GM21423 (cell line): Measurements from ENCODE around the gene RBM33.

ENCODE experiments used
- ATAC-seq: cut with Tn5 transposase; IDR thresholded peaks from one replicate; pipeline ENCODE4 v1.9.1; 2021; ENCODE audit warnings: mild to moderate bottlenecking, moderate library complexity; ENCODE audit not compliant: unreplicated experiment

Gene RBM33

DNA sequence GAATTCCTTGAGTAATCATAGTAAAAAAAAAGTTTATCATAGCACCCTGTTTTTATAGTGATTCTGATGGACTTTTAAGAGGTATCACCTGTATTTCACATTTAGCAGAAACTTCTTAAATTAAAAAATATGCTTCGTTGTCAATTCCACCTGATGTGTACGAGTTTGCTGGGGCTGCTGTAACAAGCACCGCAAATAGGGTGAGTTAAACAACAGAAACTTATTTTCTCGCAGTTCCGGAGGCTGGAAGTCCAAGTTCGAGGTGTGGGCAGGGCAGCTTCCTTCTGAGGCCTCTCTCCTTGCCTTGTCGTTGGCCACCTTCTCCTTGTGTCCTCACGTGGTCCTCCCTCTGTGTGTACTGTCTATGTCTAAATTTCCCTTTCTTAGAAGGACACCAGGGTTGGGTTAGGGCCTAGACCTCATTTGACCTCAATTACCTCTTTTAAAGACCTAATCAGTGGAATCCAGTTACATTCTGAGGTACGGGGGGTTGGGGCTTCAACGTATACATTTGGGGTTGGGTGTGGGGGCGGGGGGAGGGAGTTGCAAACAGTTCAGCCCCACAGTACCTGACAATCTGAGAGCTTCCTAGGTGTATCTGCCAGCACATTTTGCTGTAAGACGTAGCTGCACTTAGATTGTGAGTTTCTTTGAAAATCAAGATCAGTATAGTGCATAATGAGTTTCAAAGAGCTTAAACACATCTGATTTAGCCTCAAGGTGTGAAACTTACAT, 72.7 kb downstream of the RBM33 start:
- no peak for ATAC-seq

DNA sequence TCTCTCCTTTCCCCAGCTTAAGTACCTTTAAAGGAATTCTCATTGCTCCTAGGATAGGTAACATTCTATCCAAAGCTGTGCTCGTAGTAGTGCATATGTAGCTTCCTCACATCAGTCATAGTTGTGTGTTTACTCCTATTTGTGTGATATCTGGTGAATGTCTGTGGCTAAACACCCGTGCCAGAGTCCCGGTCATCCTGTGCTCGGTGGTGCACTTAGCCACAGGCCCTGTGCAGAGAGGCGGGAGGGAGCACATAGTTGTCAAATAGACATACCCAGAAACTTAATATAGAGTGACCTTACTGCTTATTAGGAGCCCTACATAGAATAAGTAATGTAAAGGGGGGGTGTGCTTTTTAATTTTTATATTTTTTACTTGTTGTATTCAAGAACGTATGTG, 76.6 kb downstream of the RBM33 start:
- ATAC-seq = peak; percentile 32

DNA sequence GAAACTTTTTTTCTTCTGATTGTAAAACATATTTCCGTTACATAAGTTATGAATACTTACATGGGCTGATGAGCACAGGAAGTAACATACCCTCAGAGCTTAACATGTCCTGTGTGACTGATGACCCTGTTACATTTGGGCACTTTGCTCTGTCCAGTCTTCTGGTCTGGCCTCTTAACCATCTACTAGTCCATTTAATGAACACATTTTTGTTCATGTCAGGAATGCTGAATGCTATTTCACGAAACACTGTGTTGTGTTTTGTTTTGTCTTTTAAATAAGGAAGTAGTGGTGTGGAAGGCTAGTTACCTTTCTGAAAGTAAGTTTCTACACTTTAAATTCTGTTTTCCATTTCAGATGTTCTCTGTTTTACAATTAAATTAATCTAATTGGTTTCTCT, 77.7 kb downstream of the RBM33 start:
- peak; percentile 57 for ATAC-seq

DNA sequence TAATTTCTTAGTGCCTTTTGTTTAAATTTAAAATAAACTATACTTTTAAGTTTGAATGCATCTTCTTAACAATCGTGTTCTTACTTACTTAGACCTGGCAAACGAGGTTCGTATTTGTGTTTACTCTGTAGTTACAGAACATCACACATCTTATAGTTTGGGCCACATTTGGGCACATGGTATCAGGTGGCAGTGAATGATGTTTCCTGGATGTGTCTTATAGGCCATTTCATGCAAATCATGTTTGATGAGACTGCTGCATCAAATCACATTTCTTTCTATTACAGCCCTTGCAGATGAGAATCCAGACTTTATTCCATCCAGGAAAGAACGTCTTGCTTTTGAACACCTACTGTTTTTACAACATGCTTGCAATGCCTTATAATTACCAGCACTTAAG, 78.5 kb downstream of the RBM33 start:
- ATAC-seq = no peak

DNA sequence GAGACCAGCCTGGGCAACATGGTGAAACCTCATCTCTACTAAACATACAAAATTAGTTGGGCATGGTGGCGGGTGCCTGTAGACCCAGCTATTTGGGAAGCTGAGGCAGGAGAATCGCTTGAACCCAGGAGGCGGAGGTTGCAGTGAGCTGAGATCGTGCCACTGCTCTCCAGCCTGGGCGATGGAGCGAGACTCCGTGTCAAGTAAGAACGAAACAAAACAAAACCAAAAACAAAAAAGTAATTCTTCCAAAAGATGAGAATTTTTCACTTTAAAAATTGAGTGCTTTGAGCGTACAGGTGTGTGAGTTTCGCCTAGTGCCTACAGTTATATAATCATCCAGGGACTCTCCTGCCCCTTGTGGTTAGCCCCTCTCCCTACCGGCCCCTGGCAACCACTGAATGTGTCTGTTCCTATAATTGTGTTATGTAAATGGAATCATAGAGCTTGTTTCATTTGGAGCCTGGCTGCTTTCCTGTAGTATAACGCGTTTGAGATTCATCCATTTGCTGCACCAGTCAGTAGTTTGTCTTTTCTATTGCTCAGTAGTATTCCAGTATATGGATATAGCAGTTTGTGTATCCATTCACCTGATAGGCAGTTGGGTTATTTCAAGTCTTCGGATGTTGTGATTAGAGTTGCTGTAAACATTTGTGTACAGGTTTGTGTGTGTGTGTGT, 80.0 kb downstream of the RBM33 start:
- ATAC-seq = peak; percentile 73

DNA sequence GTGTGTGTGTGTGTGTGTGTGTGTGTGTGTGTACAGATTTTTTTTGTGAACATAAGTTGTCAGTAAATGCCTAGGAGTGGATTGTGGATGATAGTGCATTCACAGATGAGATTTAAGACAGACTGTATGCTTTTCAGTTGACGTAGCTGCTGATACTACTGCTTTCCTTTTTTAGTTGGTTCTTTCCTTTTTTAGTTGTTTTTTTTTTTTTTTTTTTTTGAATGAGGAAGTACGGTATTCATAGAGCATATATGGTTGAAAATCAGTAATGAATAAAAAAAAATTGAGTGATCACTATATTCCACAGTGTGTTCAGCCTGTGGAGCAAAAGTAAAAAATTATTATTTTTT, 80.5 kb downstream of the RBM33 start:
- ATAC-seq = no peak

DNA sequence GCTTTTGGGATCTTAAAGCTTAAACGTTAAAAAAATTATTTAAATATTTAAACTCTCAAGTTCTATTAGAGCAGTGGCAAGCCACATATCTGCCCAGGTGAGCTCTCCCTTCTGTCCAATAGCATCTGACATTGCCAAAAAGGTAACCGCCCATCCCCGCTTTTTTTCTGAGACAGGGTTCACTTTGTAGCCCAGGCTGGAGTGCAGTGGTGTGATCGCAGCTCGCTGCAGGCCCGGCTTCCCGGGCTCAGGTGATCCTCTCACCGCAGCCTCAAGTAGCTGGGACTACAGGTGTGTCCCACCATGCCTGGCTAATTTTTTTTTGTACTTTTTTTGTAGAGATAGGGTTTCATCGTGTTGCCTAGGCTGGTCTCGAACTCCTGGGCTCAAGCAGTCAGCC, 83.2 kb downstream of the RBM33 start:
- no peak for ATAC-seq

DNA sequence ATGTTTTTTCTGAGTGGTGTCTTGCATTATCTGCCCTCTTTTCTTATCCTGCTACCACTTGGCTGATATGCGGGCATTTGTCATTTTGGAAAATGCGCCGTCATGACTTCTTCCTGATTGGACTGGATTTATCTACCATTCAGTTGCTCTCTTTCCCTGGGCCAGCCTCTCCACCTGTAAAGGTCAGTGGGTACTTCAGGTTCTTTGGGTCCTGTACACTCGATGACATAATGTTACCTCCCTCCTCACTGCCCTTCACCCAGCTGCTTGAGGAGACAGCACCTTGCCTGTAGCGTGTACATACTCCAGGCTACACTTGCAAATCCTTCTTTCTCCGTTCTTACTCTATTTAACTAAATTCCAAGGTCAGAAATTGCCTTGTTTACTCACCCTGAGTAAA, 83.7 kb downstream of the RBM33 start:
- no peak for ATAC-seq

DNA sequence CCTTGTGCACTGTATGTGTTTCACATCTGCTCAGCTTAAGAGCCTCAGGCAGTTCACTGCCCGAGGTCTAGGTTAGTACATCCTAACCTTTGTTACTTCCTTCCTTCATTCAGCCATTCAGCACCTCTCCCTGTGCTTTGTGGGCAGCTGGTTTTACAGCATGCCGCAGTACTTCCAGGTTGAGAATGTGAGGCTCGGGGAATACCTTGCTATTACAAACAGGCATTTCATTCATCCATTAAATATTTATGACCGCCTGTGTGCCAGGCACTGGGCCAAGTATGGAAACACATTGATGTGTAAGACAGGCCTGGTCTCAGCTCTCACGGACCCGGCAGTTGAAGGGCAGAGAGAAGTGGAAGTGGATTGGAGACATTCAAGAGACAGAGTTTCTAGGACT, 85.4 kb downstream of the RBM33 start:
- no peak for ATAC-seq

DNA sequence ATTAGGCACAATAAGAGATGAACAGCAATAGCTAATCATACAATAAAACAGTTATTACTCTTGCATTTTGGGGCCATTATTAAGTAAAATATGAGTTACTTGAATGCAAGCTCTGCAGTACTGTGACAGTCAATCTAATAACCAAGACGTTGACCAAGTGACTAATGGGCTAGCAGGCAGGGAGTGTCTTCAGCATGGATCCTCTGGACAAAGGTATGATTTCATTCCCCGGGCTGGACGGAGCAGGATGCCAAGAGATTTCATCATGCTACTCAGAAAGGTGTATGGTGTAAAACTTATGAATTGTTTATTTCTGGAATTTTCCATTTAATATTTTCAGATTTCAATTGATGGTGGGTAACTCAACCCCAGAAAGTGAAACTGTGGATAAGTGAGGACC, 86.9 kb downstream of the RBM33 start:
- ATAC-seq = no peak

DNA sequence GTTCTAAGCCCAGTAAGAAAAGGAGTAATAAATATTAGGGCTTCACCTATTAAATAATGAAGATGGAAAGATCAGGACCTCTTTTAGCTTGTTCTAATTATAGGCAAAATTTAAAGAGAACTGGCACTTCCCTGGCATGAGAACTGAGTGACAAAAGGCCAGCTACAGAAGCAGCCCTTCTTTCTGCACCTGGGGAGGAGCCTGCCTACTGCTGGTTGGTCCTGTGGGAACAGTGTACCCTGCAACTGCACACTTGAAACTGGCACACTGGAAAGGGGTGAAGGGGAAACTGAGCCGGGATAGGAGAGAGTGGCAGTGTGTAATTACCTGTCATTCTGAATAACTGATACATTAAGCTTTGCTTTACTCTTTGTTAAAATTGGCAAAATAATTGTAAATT, 87.4 kb downstream of the RBM33 start:
- no peak for ATAC-seq

DNA sequence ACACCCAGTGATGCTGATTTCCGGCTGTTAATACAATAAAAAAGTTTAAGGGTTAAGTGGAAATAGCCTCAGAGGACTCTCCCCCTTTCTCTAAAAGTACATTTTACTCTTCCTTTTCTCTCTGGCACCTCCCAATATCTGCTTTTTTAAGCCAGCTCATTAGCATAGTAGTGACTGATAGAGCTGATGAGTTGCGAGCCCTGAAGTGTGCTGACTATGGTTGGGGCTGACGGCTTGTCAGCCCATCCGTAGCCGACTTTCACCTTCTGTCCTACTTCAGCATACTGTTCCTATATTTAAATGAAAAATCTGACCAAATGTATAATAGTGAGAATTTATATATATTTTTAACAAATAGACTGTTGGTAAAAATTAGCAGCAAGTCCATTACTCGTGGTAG, 87.8 kb downstream of the RBM33 start:
- ATAC-seq = peak; percentile 43

DNA sequence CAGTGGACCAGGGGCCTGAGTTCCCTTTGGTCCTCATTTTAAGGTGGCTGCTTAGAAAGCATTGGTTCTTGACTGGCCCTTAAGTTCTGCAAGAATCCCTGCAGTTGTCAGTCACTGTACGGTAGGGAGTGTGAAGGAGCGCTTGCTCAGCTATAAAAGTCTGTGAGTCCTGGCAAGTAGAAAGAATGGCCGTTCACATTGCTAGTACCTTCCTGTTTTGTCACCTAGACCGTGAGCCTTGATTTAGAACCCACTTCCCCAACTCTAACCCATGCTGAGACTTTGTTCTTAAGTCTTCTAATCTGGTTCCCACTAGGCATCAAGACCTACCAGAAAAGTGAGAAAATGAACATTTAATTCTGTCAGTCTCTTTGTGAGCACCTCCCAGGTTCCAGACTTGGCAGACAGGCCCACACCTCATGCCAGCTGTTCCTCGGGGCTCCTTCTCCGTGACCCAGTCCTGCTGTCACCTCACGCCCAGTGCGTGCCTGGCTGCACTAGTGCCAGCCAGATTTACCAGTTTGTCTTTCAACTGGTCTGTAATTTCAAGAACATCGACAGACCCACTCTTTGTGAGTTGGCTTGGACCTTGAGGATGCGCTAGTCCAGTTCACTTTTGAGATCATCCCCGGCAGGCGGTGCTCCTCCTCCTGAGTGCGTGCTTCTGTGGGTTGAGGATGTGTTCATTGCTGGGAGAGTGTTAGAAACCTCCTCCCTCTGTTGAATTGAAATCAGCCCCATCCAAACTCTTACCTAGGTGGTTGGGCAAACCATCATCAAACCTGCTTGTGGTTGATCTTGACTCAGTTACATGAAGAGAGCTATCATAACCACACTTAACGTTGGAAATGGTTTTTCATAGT, 89.4 kb downstream of the RBM33 start:
- ATAC-seq = no peak

DNA sequence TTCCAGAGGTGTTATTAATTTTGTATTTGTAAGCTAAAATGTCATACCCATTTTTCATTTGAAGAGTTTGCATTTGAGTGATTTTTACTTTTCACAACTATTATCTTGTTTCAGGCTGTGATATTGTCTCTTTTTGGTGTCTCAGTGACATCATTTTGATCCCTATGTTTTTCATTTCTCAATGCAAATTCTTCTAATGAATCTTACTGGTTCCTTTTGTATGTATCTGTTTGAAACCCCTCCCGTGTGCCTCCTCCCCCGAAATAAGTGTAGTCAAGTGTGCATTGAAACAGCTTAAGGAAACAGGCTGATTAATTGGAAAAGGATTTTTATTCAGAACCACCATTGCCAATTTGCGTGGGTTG, 90.0 kb downstream of the RBM33 start:
- ATAC-seq = no peak

DNA sequence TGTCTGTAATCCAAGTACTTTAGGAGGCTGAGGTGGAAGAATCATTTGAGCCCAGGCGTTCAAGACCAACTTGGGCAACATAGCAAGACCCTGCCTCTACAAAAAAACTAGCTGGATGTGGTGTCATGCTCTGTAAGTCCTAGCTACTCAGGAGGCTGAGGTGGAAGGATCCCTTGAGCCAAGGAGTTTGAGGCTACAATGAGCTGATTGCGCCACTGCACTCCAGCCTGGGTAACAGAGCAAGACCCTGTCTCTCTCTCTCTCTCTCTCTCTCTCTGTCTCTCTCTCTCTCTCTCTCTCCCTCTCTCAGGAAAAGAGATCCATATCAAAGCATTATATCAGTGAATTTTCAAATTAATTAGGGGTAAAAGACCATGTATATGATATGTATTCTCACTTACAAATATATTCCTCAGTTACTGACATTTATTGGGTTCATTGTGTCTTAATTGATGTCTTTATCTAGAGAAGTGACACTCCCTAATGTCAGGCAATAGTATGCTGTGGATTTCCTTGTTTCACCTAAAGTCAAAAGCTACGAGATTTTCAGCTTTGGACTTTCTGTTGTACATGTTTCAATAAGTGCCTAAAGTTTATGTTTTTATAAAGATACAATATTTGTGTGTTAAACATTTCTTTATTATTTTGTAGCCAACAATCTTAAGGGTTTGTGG, 91.1 kb downstream of the RBM33 start:
- ATAC-seq = no peak

DNA sequence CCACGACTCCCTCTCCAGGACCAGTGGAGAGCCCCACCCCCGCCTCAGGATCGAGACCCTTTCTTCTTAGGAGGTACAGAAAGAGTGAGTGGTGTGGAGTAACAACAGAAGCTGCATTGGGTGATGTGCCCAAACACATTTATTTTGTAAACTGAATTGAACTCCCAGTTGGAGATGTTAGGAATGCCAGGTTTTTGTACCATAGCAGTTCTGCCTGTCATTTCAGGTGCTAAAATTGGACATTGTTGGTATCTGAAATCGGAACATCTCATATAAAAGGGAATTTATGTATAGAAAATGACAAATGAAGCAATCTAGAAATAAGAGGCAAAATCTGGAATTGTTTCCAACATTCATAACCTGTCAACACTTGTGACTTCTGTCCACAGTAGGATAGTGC, 93.1 kb downstream of the RBM33 start:
- ATAC-seq = no peak

DNA sequence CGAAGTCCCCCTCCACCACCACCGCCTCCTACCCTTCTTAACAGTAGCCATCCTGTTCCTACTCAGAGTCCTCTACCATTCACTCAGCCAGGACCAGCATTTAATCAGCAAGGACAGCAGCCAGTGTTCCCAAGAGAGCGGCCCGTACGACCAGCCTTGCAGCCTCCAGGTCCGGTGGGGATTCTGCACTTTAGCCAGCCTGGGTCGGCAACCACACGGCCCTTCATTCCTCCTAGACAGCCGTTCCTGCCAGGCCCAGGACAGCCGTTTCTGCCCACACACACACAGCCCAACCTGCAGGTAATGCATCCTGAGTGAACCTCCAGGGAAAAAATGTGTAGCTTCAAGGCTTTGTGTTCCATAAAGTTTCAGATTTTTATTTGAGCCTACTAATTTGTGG, 93.6 kb downstream of the RBM33 start:
- no peak for ATAC-seq

DNA sequence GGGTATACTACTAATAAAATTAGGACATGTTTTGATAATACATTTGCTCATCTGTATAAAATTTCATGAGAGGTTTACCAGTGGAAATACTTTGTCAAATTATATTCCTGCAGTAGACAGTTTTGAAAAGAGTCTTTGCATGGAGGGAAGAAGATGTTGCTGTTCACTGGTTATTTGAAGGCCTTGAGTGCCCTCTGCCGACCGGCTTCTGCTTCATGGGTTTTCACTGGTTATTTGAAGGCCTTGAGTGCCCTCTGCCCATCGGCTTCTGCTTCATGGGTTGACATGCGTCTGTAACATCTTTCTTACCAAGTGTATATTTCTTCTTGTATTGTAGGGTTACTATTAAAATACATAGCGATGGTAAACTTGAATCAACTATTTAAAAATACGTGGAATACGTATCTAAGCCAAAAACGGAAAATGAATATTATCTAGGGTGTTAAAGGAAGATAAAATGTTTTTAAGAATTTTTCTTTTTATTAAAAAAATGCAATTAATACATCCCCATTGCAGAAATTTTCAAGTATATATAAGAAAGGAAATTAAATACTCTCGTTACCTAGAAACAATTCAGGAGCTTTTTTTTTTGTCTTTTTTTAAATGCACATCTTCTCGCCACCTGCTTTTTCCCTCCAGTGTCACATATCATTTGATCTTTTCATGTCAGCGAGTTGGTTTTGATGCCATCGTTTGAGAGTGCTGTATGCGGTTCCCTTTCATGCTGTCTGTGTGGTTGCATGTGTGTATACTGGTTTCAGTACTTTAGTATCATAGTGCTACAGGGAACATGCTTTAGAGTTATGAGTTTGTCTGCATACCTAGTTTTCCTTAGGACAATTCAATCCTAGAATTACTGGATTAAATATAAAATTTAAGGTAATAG, 94.4 kb downstream of the RBM33 start:
- ATAC-seq = no peak

DNA sequence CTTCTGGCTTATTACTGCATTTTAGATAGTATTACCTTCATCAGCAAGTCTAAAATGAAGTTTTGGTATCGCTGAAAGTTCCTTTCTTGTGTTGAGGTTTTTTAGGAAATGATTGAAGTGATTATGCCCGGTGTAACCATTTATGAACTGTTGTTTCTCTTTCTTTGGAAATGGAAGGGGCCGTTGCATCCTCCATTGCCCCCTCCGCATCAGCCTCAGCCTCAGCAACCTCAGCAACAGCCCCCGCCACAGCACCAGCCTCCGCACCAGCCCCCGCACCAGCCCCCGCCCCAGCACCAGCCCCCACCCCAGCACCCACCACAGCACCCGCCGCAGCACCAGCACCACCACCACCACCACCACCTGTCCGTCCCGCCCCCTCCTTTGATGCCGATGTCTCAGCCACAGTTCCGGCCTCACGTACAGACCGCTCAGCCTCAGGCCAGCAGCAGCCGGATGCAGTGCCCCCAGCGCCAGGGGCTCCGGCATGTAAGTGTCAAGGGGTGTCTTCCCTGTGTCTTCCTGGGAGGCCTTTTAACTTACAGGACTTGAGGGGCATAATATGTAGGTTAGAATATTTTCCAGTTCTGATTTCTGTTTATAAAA, 95.2 kb downstream of the RBM33 start:
- ATAC-seq = no peak

DNA sequence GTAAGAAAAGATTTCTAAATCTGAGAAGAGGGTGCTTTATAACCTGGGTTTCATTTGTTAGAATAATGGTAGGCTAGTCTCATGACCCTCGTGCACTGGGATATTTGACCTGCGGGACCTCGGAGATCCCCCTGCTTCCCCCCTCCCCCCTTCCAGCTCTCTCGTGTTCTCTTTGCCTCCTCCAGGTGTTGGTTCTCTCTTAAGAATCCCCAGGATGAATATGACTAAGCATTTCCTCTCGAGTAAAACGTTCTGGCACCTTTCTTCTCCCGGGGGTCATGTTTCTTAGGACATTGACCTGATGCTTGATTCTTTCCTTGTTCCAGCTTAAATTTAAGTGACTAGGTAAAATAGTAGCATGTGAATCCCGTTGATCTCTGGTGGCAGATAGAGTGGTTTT, 96.6 kb downstream of the RBM33 start:
- no peak for ATAC-seq
